DOHH2 (cell line): ENCODE data around the gene STIL.

Experiments used
- CTCF ChIP-seq: fragments of 200-600 bp; sonication (generic); IDR thresholded peaks from one replicate; pipeline ENCODE4 v1.5.1; 2014; ENCODE audit warnings: antibody characterized with exemption, mild to moderate bottlenecking, low read depth, low read length; ENCODE audit not compliant: poor library complexity, severe bottlenecking
- EZH2phosphoT487 ChIP-seq: fragments of 200-600 bp; sonication (generic); IDR thresholded peaks from 2 replicates; pipeline ENCODE4 v1.6.1; 2017; ENCODE audit warnings: borderline replicate concordance, mild to moderate bottlenecking, antibody characterized with exemption, low read length, moderate library complexity, mixed read lengths

- TF ChIP-seq CTCF, result no peak
- TF ChIP-seq EZH2phosphoT487, result no peak
Observed at GRCh38 chr1:47201179-47201578, 112.8 kb downstream of the STIL start.
